Stimulated activated CD8-positive, alpha-beta memory T cell treated with anti-CD3 and anti-CD28 coated beads, Interleukin-15, amount 100 ng/mL, for 48 hours (primary cell): ENCODE measurements around the gene SHISAL1.
"Not testable (repeated sequence)": the region's sequence is repeated elsewhere in the genome, so short reads cannot be mapped to it uniquely, and the experiment has no call there.

Source experiments
- DNase-seq, 2 donors: peaks; one replicate each; pipeline ENCODE4 v3.0.0-alpha.2; 2020; ENCODE audit warnings: low read depth in 2 of 2

Gene SHISAL1

DNA sequence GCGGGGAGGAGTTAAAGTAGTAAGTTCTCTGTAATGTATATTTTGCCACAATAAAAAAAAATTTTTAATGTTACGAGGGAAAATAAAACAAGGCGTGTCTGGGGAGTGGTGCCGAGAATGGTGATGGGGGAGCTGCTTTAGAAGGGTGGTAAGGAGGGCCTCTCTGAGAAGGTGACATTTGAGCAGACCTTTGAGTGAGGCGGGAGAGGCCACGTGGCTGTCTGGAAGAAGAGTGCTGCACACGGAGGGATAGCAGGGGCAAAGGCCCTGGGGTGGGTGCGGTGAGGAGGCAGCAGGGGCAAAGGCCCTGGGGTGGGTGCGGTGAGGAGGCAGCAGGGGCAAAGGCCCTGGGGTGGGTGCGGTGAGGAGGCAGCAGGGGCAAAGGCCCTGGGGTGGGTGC, 10.4 kb downstream of the SHISAL1 start:
- not testable (repeated sequence) for DNase-seq

DNA sequence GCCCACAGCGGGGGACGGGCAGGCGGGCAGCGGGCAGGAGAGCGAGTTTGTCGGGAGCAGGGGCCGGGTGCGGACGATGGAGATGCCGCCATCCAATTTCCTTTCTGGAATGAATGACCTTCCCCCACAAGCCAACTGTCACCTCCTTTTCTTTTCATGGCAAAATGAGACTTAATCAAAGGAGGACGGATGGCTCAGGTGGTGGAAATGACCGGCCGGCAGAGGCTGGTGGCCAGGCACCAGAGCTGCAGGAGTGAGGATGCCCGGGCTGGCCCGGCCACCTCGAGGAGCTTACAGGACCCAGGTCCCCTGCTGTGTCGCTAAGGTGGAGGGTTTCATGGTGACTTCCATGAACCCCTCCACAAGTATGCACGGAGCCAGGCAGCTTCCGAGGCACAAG, 11.7 kb downstream of the SHISAL1 start:
- DNase-seq = no peak

DNA sequence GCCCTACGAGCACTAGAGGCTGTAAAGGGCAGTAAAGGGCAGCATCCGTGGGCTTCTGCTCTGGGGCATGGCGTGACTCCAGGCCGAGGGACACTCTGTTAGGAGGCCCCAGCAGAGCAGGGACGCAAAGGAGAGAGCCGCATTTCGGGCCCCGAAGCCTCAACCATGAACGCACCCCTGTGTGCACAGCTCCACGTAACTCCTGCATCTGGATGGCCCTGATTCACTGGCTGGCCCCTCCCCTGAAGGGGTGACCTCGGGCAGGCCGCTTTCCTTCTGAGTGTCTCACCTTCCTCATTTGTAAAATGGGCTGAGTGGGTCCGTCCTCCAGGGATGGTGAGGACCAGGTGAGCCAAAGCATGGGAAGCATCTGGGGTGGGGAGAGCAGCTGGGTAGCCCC, 13.6 kb downstream of the SHISAL1 start:
- DNase-seq = no peak

DNA sequence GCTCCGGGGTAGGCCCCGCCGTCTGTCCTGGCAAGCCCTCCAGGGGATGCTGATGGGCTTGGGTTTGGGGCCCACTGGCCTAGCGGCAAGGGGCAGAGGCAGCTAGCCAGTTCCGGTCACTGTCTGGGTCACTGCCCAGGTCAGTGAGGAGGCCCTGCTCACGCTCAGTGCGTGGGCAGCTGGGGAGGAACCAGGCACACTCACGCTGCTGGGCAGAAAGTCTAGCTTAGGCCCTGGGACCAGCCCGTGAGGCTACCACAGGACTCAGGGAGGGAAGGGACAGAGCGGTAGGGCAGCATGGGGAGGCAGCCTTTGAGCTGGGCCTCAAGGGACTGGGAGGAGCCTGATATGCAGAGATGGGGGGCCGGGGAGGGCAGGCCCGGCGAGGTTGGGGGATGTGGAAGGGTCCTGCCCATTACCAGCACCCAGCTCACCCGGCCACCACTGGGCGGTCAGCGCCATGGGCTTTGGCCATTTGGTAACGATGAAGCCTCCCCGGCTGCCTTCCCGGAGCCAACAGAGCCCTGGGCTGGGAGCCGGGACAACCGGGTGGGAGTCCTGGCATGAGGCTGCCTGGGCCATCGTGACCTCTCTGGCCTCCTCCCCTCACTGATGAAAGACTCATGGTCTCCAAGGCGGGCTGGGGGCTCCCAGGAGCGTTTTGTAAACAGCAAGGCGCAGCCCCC, 14.2 kb downstream of the SHISAL1 start:
- no peak for DNase-seq

DNA sequence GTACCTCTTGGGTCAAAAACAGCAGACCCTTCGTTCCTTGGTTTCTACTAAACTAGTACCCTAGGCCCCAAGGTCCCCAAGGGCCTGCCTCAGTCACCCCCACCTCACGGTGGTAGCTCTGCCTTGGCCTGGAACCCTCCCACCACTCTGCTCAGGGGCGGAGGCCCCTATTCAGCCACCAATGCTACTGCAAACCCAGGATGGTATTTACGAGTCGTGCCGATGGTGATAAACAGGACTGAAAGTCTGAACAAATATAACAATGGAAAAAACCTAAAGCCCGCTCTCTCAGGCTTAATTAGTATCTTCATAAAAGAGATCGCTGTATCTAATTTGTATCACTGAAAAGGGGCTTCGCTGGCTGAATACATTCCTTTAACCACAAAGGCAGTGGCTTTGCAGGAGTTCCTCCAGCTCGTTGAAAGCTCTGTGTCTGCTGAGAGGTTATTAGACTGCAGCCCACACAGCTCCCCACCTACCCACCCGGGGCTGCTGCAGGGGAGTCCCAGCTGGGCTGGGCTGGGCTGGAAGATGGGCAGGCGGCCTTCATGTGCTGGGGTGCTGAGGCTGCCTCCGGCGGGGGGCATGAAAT, 15.2 kb downstream of the SHISAL1 start:
- DNase-seq = no peak

DNA sequence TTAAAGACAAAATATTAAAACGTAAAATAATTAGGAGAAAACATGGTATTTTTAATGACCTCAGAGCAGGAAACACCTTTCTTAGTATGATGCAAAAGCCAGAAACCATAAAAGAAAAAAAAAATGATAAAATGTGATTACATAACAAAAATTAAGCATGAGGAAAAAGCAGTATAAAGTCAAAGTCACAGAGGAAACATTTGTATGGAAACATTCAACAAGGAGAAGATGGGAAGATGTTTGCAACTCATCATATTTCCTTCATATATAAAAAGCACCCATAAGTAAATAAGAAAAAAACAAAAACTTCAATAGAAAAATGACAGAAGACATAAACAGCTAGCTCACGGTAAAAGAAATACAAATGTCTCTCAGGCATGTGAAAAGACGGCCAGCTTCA, 17.3 kb downstream of the SHISAL1 start:
- no peak for DNase-seq

DNA sequence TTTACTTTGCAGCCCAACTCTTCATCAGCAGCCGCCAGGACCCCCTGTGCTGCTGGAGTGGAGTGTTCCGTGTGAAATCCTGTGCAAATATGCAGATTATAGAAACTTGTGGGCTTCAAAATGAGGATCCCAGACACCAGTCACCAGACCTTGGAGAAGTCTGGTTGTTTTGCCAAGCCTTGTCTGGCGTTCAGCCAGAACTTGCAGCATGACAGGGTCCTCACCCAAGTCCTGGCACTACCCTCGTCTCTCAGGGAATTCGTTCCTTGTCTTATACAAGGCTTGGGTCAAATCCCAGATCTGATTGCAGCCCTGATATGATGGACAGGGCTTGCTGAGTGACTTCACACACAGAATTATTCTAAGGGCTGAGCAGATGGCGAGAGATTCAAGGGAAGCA, 18.9 kb downstream of the SHISAL1 start:
- DNase-seq = no peak

DNA sequence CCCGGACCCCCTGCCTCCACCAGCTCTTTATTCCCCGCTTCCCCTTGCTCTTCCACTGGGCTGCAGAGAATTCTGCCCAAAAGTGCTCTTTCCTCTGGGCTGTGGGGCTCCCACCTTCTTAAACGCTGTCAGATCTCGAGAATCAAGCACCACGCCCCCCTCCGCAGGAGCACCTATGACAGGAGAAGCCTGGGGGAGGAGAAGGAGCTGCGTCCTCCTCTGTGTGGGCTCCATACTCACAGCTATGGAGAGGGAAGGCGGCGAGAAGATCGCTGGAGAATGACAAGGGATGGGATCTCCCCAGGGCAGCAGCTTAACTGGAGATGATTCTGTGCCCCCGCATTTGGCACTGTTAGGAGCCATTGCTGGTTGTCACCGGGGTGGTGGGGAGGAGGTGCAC, 19.7 kb downstream of the SHISAL1 start:
- no peak for DNase-seq

DNA sequence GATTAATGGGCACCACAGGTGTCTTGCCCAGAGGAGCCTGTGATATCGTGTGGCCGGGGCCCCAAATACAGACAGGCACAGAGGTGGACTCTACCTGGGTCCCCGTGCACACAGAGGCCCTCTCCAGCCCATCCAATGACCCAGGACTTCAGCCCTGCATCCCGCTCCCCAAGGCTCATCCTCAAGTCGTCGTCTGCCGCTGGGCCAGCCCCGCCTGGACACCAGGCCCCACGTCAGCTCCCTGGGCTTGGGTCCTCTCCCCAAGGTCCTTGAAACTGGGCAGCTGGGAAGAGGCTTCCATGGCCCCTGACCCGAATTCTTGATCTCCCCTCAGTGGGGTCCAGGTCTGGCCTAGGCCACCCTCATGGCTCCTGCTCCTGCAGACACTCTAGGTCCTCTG, 20.2 kb downstream of the SHISAL1 start:
- no peak for DNase-seq

DNA sequence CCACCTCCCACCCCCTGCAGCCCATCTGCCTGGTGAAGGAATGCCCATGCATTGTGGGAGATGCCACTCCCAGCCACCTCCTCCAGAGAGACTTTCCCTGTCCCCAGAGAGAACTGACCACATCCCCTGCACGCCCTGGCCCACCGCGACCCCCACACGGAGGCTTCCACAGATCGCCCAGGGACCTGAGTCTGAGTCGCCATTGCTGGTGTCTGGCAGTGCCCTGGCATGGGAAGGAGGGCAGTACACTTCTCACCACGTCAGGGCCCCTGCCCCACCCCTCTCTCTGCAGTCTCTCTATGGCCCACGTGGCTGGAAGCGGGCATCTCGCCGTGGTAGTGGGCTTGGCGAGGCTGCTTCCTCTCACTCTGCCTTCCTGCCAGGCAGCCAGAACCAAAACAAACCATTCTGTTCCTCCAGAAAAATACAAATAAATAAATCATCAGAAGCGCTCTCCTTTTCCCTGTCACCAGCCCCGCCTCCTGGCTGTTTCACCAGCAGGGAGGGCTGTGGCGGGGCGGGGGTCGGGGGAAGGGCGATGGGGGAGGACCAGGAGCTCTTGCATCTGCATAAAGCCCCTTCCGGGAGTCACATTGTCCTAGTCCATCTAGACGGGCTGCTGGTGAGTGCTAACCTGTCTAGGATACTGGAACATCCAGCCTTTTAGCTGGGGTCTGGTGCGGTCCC, 20.9 kb downstream of the SHISAL1 start:
- DNase-seq = no peak

DNA sequence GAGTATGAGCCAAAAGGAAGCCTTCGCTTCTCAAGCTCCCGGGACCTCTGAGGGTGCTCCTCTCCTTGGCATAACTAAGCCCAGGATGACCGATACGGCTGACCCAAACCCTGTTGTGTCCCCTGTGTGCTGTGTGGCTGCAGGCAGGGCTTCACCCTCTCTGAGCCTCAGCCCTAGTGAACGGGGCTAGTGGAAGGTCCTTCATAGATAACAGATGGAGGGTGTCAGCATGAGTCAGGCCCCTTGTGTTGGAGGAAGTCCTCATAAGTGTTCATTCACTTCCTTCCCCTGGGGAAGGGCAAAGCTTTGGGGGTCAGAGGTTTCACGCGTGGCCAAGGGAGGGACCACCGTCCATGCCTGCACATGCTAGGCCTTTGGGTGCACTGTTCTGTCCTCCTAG, 21.5 kb downstream of the SHISAL1 start:
- no peak for DNase-seq

DNA sequence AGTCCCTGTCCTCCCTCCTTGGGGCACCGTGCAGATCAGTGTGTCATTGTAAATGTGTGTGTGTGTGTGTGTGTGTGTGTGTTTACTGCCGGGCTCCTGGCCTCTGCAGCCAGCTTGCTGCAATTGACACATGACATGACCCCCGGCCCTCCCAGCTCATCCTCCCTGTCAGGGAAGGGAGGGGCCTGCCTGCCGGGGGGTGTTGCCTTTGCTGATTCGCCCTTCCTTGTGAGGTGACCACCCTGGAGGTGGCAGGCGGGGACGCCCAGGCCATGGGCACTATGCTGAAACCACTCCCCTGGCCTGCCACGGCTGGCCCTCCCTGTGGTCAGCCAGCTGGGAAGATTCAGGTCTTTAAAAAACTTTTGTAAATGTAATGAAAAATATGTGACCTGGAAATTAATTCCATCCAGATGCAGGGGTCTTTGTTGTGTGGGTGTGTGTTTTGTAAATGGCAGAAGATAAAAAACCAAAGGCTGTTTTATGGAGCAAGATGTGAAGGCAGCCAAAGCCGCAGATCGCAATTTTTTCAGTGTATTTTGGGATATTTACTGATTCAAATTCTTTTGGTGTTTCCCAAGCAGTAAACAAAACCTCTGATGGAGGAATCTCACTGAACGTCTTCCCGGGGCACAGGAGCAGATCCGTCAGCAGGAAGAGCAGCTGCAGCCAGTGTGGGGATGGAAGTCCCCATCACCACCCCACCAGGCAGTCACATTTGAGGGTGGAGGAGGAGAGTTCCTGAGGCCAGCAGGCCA, 23.2 kb downstream of the SHISAL1 start:
- DNase-seq = no peak

DNA sequence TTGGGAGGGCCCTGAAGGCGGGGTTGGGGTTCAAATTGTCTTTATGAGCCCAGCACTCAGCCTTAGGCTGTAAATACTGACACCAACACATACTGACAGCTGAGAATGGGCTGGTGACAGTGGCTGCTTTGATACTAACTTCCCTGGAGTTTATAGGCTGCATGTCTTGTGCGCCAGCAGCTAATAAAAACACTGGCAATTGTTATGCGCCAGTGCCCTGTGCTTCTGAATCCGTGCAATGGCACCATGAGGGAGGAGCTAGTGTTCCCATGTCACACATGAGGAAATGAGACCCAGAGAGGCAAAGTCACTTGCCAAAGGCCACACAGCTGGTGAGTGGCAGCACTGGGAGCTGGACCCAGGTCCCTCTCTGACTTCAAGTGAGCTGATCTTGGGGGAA, 23.8 kb downstream of the SHISAL1 start:
- no peak for DNase-seq

DNA sequence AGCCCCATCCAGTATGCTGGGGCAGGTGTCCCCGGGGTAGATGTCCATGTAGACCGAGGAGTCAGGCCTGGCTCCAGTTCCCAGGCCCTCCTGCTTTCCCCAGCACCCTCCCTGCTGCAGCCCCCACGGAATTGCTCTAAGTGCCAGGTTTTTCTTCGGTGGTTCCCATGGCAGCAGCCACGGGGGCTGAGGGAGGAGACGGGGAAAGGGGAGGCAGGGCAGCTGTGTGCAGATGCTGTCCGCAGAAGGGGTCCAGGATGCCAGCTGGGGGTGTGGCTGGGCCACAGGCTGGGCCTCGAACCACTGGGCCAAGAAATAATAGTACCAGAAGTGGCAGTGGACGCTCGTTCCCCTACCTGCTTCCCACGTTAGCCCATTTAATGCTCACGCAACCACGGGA, 25.0 kb downstream of the SHISAL1 start:
- DNase-seq = no peak

DNA sequence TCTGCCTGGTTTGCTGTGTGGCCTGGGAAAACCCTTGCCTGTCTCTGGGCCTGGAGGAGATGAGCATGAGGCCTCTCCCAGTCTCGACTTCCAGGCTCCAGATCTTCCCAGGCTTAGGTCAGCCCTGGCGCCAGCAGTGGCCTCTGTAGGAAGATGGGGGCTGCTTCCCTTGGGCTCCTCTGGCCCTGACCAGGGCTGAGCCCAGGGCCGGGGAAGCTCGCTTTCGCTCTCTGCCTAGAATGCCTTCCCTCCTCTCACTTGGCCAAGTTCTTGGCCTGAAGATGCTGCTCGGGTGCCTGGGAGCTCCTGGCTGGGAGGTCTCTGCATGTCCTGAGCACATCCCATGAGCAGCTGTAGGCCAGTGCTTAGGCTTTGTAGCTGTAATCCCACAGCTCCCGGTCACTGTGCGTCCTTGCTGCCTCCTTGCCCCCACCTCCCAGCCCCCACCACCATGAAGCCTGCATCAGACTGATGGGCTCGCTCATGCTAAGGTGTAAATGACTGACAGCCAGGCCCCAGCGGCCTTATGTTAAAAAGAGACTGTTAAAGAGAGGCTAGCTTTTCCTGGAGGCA, 25.5 kb downstream of the SHISAL1 start:
- DNase-seq = no peak

DNA sequence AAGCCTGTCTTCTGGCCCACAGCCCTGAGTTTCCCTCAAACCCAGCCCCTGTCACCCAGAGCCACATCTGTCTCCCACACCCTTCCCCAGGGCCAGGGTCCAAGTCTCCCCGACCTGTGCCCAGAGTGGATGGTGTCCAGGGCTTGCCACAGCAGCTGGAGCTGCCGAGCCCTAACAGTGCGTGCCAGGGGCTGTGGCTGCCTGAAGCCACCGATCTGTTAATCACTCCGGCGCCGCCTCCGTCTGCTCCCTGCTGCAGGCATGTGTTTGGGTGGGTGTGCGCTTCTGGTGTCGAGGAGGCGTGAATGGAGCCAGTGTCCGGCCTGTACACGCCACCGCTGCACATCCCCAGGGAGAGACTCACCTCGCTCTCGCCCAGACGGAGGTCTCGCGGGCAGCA, 26.1 kb downstream of the SHISAL1 start:
- no peak for DNase-seq

DNA sequence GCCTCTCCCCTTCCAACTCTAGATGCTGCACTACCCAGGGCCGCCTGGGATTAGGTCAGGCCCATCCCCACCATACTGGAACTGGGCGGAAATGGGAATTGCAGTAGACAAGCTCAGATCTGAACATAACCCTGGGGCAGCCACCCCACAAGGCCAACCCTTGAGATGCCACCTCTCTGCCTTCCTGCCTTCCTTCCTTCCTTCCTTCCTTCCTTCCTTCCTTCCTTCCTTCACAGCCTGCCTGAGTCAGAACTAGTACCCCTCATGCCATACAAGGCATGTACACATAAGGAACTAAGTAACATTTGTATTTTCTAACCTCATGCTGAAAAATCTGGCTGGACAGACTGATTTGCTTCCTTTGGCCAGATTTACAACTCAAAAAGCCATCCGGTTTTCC, 28.0 kb downstream of the SHISAL1 start:
- DNase-seq = no peak

DNA sequence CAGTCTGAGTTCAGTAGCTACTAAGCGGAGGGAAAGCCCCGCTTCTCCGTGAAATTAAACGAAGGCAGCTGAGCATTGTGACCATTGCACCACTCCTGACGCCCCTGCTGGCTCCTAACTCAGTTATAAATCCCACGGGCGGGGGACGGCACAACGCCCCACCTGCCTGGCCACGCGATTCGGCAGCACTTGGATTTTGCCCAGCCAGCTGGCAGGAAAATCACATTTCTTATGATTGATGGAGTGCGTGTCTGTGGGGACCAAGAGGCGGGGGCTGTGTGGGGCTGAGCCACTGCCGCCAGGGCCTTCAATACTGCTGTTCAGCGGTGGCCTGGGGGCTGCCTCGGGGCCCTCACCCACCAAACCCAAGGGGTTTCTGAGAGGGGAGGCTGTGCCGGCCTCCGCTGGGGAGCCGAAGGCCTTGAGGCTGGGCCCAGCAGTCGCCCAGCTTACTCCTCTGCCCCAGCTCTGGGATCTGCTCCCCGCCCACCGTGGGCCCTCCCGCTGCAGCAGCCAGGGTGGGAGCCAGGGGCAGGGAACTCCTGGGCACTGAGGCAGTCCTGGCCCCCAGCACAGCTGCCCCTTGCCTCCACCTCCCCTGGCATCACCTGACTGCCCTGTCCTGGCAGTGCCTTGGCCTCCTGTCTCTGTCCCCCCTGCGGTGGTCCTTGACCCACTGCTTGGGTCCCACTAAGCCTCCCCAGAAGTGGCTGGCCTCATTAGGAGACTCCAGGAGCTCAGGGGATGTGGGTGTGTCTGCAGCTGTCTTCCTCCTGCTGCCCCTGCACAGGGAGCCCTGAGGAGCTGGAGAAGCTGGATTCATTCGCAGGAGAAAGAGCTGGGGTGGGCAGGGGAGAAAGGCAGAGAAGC, 30.7 kb downstream of the SHISAL1 start:
- DNase-seq = no peak

DNA sequence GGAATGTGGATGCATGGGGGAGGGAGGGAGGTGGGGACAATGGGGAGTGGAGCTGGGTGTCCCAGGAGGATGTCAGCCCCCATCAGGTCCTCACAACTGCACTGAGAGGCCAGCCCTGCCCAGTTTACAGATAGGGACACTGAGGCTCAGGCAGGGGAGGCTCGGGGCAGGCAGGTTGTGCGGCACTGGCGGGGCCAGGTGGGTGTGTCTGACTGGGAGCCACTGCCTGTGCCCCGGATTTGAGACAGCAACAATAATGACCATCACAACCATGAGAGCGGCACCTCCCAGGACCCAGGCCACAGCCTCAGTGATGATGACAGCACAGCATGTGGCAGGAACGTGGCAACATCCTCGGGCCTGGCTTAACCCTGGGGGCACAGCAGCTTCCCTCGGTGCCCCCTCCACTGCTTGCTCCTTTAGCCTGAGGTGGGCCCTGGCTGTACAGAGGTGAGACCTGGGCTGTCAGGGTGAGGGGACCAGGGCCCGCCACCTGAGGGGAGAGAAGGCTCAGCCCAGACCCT, 32.0 kb downstream of the SHISAL1 start:
- no peak for DNase-seq

DNA sequence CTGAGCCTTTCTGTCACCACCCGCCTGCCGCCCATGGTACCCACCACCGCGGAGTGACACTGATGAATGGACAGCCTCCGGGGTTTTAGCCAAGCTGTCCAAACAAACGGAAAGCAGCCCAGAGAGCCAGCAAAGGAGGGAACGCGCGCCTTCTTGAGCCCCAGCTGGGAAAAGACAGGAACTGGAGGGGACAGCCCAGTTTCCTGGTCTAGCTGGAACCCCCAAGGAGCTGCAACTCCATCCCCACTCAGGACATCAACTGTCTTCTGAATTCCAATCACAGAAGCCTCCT, 33.7 kb downstream of the SHISAL1 start:
- DNase-seq = no peak
